Testis (tissue), 2 donors: ENCODE measurements around the gene LTBP1.

Source experiments
- POLR2A ChIP-seq: fragments of 450-650 bp; IDR thresholded peaks from one replicate; pipeline ENCODE4 v1.6.1; 2017; ENCODE audit warnings: antibody characterized with exemption, mild to moderate bottlenecking, moderate library complexity
- TF ChIP-seq, protein P1 (sequence below), 3 experiments: fragments of 450-650 bp in 2 of 3; fragments of 200-600 bp in 1 of 3; sonication (generic) in 1 of 3; IDR thresholded peaks; one replicate each; pipeline ENCODE4 v1.5.1; 2016 to 2019; ENCODE audit warnings: antibody characterized with exemption in 3 of 3, mild to moderate bottlenecking in 2 of 3, moderate library complexity in 1 of 3

DNA sequence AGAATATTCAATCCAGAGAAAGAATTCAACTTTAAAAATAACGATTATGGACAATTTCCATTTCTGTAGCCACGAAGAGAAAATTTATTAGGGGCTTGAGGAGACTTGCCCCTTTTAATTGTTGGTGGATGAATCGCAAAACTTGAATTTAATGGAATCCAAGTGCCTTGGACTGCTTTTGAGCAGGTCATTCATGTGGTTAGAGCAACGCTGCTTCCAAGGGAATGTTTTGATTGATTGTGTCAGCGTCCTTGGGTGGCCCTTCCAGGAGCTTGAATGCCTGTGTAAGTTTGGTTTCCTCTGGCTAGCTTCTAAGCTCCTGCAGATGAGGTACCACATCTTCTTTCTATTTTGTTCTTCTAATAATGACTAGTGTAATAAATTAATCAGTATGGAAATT is 213.4 kb downstream of the LTBP1 start:
- TF ChIP-seq POLR2A, result no peak
- TF ChIP-seq, protein P1, sequence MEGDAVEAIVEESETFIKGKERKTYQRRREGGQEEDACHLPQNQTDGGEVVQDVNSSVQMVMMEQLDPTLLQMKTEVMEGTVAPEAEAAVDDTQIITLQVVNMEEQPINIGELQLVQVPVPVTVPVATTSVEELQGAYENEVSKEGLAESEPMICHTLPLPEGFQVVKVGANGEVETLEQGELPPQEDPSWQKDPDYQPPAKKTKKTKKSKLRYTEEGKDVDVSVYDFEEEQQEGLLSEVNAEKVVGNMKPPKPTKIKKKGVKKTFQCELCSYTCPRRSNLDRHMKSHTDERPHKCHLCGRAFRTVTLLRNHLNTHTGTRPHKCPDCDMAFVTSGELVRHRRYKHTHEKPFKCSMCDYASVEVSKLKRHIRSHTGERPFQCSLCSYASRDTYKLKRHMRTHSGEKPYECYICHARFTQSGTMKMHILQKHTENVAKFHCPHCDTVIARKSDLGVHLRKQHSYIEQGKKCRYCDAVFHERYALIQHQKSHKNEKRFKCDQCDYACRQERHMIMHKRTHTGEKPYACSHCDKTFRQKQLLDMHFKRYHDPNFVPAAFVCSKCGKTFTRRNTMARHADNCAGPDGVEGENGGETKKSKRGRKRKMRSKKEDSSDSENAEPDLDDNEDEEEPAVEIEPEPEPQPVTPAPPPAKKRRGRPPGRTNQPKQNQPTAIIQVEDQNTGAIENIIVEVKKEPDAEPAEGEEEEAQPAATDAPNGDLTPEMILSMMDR (IDR thresholded peaks at IDR 0.05), result no peak
